Upper lobe of left lung (tissue), 6 donors: ENCODE results near the gene MINAR1. TPM values are rescaled to one million over a fixed set of nuclear protein-coding genes. Genes with fewer than 3 reads are reported as not detected.

ENCODE experiments used
- ATAC-seq, 2 donors: fragments of 200-7000 bp; cut with Tn5 transposase; one replicate each; pipeline ENCODE4 v1.9.1; 2022; ENCODE audit warnings: mild to moderate bottlenecking in 2 of 2, moderate library complexity in 2 of 2; ENCODE audit not compliant: low FRiP score in 2 of 2
- DNase-seq, 2 donors: peaks; one replicate each; pipeline ENCODE4 v3.0.0-alpha.2; 2019 to 2020
- H3K27ac ChIP-seq, 4 donors: fragments of 200-600 bp; sonication (generic); one replicate each; pipeline ENCODE4 v1.5.1; 2016 to 2019
- H3K27me3 ChIP-seq, 4 donors: fragments of 200-600 bp; sonication (generic); one replicate each; pipeline ENCODE4 v1.5.1; 2017 to 2019
- H3K36me3 ChIP-seq, 4 donors: fragments of 200-600 bp; sonication (generic); one replicate each; pipeline ENCODE4 v1.5.1; 2016 to 2019
- H3K4me1 ChIP-seq, 4 donors: fragments of 200-600 bp; sonication (generic); one replicate each; pipeline ENCODE4 v1.5.1; 2018 to 2019
- H3K4me3 ChIP-seq, 4 donors: fragments of 200-600 bp; sonication (generic); one replicate each; pipeline ENCODE4 v1.5.1; 2017 to 2019; ENCODE audit warnings: mild to moderate bottlenecking in 2 of 4, moderate library complexity in 1 of 4
- H3K9me3 ChIP-seq, 4 donors: fragments of 200-600 bp; sonication (generic); one replicate each; pipeline ENCODE4 v1.5.1; 2018 to 2019
- EP300 ChIP-seq, 4 donors: sonication (generic); formaldehyde crosslinking; IDR thresholded peaks; one replicate each; pipeline ENCODE4 v1.5.1; 2017; ENCODE audit warnings: antibody characterized with exemption in 4 of 4, control low read depth in 2 of 4
- POLR2A ChIP-seq, 4 donors: fragments of 450-650 bp; IDR thresholded peaks; one replicate each; pipeline ENCODE4 v1.5.1; 2016 to 2017; ENCODE audit warnings: antibody characterized with exemption in 4 of 4, mild to moderate bottlenecking in 2 of 4
- POLR2AphosphoS5 ChIP-seq, 2 donors: sonication (generic); formaldehyde crosslinking; IDR thresholded peaks; one replicate each; pipeline ENCODE4 v1.5.1; 2017; ENCODE audit warnings: antibody characterized with exemption in 2 of 2
- WGBS, 2 donors: methylation state at CpG; one replicate each; pipeline ENCODE4 v1.1.5; 2017 to 2018; 5-methylcytosine and 5-hydroxymethylcytosine counted together
- total RNA-seq, 6 donors: library from RNA; depleted of rRNA in 4 of 6; stranded (reverse); fragments of >200 nt in 4 of 6; gene quantifications; one replicate each; pipeline versions ENCODE4 v1.1.0 to v1.2.1, GENCODE V29; 2016 to 2021
- TF ChIP-seq, protein P1 (sequence below), 6 experiments: fragments of 450-650 bp in 4 of 6; fragments of 200-600 bp in 2 of 6; sonication (generic) in 2 of 6; IDR thresholded peaks; one replicate each; pipeline ENCODE4 v1.5.1; 2016 to 2019; ENCODE audit warnings: antibody characterized with exemption in 6 of 6
- donor health status: DM: no; HTN: no; CAD: no; lungs with moderate emphysema.
- donor health status: DM: no; HTN: yes; CAD: no; lungs with severe emphysema.

Gene MINAR1
- total RNA-seq, result under 1 TPM in 5 of 6 donors, not detected in 1; 0.15 to 0.67 (median 0.30) TPM

GRCh38 chr15:79431636-79432344 is at the start of gene MINAR1:
MINAR1 (plus strand) TSS chr15:79432336; CDS start chr15:79456148, 23,812 bp downstream.
- Histone ChIP-seq H3K9me3 (no peaks in the 10 kb centered on the region), H3K27me3 (peaks cover 0 to 22% (median 14%) of the 10 kb centered on the region in 4 donors), H3K4me3 (peak within 1 kb of the TSS in 3 of 4 donors; percentile 28 to 39 (median 35)), H3K27ac (no peak within 1 kb of the TSS), H3K4me1 (peaks cover 9 to 24% (median 16%) of the 10 kb centered on the region in 4 donors), H3K36me3 (no peaks in the 10 kb centered on the region)
- DNase-seq, result peak in 1 of 2 donors; percentile 86
- ATAC-seq, result peak in 1 of 2 donors; percentile 87
- WGBS, 2 donors, result 0 to 5% methylated on average over 13 to 41 of the region's 84 CpGs
- no peak for TF ChIP-seq POLR2A (IDR thresholded peaks at IDR 0.05)
- TF ChIP-seq, protein P1, sequence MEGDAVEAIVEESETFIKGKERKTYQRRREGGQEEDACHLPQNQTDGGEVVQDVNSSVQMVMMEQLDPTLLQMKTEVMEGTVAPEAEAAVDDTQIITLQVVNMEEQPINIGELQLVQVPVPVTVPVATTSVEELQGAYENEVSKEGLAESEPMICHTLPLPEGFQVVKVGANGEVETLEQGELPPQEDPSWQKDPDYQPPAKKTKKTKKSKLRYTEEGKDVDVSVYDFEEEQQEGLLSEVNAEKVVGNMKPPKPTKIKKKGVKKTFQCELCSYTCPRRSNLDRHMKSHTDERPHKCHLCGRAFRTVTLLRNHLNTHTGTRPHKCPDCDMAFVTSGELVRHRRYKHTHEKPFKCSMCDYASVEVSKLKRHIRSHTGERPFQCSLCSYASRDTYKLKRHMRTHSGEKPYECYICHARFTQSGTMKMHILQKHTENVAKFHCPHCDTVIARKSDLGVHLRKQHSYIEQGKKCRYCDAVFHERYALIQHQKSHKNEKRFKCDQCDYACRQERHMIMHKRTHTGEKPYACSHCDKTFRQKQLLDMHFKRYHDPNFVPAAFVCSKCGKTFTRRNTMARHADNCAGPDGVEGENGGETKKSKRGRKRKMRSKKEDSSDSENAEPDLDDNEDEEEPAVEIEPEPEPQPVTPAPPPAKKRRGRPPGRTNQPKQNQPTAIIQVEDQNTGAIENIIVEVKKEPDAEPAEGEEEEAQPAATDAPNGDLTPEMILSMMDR (IDR thresholded peaks at IDR 0.05), result no peak
- TF ChIP-seq POLR2AphosphoS5 (IDR thresholded peaks at IDR 0.05), result no peak
- no peak for TF ChIP-seq EP300 (IDR thresholded peaks at IDR 0.05)

GRCh38 chr15:79394231-79394630 is 37.9 kb upstream of the MINAR1 start:
- H3K9me3 ChIP-seq, result no peaks in the 10 kb centered on the region
- no peak overlapping the region for H3K27ac ChIP-seq
- no peaks in the 10 kb centered on the region for H3K4me1 ChIP-seq
- WGBS, 2 donors, result 86 to 91% methylated on average over 4 of the region's 4 CpGs
- no peak for DNase-seq
- no peak overlapping the region for H3K4me3 ChIP-seq
- TF ChIP-seq, protein P1 (IDR thresholded peaks at IDR 0.05), result no peak
- TF ChIP-seq POLR2AphosphoS5 (IDR thresholded peaks at IDR 0.05) (no peak), POLR2A (IDR thresholded peaks at IDR 0.05) (no peak), EP300 (IDR thresholded peaks at IDR 0.05) (no peak)
- no peaks in the 10 kb centered on the region for H3K27me3 ChIP-seq
- H3K36me3 ChIP-seq, result no peaks in the 10 kb centered on the region
- ATAC-seq, result no peak

- WGBS, 2 donors, result 51 to 56% methylated on average over 6 of the region's 6 CpGs
- Histone ChIP-seq H3K9me3 (no peaks in the 10 kb centered on the region), H3K27ac (no peak overlapping the region), H3K4me1 (no peaks in the 10 kb centered on the region), H3K27me3 (no peaks in the 10 kb centered on the region), H3K4me3 (no peak overlapping the region), H3K36me3 (no peaks in the 10 kb centered on the region)
- DNase-seq (no peak), ATAC-seq (no peak)
- TF ChIP-seq POLR2A (IDR thresholded peaks at IDR 0.05) (no peak), EP300 (IDR thresholded peaks at IDR 0.05) (no peak), POLR2AphosphoS5 (IDR thresholded peaks at IDR 0.05) (no peak)
- TF ChIP-seq, protein P1 (IDR thresholded peaks at IDR 0.05), result no peak
These were observed 35.3 kb upstream of the MINAR1 start for GRCh38 chr15:79396850-79397249.

DNA sequence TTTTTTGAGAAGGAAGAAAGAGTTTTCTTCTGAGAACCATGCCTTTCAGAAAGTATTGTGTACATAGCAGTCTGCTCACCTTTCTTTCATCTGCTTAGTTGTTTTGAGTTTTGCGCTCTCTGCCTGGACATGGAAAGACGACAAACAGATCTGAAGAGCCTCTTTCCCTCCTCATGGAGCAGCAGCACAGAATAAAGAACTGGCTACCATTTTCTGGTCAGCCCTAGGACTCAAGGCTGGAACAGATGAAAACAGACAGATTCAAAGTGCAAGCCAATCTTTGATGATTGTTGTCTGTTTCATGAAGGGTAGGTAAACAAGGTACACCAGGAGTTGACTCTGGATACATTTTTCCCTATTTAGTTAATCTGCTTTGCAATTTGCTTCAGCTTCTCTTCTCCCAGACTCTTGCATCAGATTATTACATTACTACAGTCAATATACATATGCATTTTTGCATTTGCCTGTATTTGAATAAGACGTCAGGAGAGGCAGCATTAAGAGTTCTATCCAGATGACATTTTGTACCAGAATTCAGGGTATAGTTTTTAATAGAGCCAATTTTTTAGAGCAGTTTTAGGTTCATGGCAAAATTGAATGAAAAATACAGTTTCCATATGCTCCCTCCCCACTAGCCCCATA is 34.7 kb upstream of the MINAR1 start:
- TF ChIP-seq POLR2A (IDR thresholded peaks at IDR 0.05), result no peak
- TF ChIP-seq EP300 (IDR thresholded peaks at IDR 0.05), result no peak
- TF ChIP-seq, protein P1 (IDR thresholded peaks at IDR 0.05), result no peak
- no peak for TF ChIP-seq POLR2AphosphoS5 (IDR thresholded peaks at IDR 0.05)
- WGBS, 2 donors, result 60 to 67% methylated on average over 3 of the region's 3 CpGs
- no peaks in the 10 kb centered on the region for H3K9me3 ChIP-seq

More for the DNA sequence above, 34.7 kb upstream of the MINAR1 start:
- no peak overlapping the region for H3K27ac ChIP-seq
- H3K27me3 ChIP-seq, result no peaks in the 10 kb centered on the region
- no peaks in the 10 kb centered on the region for H3K36me3 ChIP-seq
- DNase-seq (no peak), ATAC-seq (no peak)
- no peak overlapping the region for H3K4me3 ChIP-seq
- H3K4me1 ChIP-seq, result no peaks in the 10 kb centered on the region
